Epidermal melanocyte (primary cell): ENCODE data around the gene SHF.

Experiments
- DNase-seq: peaks from one replicate; pipeline ENCODE4 v3.0.0; 2011; ENCODE audit warnings: low spot score; ENCODE audit not compliant: insufficient read length

SHF gene

DNA sequence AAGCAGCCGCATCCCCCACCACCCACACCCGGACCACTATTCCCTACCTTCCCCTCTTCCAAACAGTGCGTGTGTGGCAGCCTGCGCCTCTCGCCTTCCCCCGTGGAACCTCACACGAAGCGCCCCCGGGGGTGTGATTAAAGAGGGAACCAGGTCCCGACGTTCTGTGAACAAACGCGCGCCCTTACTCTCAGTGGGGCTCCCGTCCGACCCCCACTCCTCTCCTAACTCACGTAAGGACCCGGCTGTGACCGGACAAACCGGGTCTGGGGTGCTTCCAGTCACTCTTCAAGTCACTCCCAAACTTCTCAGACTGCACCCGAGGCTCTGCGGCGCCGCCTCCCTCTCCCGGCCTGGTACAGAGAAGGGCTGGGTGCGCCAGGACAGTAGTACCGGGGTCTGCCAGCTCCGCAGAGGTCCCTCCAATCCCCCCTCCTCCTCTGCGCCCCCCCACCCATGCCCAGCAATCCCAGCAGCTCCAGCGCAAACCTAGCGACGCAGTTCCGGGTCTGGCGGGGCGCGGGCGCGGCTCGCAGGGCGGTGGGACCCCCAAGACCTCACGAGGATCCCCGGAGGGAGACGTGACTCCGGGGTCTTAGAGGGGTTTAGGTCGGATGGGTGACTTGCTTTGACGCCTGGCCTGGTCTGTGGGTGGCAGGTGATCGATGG, 58.7 kb downstream of the SHF start:
- no peak for DNase-seq

DNA sequence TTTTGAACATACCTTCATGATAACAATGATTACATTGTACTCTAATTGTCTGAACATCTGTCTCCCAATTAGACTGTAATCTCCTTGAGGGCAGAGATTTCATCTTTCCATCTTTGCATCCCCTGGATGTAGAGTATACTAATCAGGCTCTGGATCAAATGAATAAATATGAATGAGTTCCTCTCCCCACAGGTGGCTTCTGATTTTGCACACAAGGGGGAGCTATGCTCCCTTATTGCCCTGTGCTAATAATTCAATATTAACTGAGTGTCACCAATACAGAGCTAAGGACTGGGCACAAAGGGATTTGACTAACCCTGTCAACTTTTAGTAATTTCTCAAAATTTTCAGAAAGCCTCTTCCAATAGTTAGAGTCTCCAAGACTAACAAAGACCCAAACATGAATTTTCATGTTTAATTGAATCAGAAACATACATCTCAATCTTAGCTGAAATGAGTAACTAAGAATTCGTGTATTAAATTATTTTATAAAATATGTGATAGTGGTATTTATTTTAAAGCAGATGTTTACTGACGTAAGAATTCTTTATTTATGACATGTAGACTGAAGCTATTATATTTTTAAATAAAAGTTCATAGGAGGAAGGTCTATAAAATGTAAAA, 61.1 kb downstream of the SHF start:
- DNase-seq = no peak

DNA sequence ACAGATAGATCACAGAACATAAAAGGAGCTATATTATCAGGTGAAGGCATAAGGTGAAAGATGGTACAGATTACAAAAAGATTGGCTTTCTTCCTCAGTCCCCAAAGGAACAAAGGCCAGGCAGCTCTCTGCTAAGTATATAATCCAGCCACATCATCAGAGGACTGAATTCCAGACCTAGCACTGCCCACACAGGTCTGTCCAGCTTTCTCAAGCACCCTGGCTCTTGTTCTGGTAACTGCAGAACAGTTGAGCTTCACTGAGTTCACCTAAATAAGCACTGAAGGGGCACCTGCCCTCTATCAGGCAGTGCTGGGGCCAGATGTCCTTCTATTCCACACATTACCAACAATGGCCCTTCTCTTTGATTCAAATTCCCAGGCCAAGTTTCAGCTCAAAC, 64.4 kb downstream of the SHF start:
- no peak for DNase-seq

- DNase-seq = no peak
These were observed 65.0 kb downstream of the SHF start for GRCh38 chr15:45122719-45123118.

- no peak for DNase-seq
These were observed 65.9 kb downstream of the SHF start for GRCh38 chr15:45121706-45122417.

DNA sequence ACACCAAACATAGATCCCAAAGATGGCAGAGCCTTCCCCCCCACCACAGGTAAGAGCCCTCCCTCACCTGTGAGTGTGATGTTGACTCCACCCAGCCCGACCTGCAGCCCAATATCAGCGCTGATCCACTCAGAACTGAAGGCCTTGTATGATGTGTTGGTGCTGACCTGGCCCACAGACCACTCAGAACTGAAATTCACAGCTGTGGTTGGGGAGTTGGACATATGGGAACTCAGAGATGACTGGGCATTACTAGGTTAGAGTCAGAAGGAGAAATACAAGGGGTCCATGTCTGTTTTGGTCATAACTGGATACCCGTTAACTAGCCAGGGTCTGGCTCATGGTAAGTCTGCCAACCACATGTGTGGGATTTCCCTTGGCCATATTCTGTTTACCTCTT, 66.7 kb downstream of the SHF start:
- DNase-seq = no peak

DNA sequence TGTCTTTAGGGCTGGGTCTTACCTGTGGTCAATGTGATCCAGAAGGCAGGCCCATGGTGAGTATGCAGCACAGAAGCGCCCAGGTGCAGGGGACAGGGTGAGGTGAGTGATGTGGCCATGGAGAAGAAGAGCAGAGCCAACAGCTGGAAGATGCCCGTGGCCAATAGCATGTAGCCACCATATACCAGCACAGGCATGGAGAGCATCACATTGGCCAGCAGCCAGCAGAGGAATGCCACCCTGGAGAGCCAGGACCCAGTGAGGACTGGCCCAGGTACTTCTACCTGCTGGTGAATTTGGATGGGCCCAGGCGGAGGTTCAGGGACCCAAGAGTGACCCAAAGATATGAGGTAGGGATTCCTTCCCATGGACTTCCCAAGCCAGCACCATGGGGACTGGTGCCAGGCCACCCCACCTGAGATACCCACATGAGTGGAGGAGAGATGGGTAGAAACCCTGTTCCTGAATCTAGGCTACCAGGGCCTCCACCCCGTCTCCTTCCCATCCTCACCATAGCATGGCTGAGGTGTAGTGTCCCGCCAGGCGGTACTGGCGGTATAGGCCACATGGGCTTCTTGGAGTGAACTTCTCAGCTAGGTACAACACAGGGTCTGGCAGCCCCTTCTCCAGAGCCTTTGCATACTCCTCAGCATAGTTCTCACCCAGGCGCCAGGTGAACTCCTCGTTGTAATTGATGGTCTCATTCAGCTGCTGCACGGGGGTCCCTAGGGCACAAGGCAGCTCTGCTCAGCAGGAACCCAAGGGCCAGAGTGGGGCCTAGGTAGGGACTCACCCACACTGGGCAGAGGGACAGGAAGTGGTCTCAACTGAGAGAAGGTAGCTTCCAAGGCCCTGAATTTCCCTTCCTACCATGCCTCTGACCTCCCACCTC, 67.4 kb downstream of the SHF start:
- no peak for DNase-seq

GRCh38 chr15:45118996-45119395, 68.8 kb downstream of the SHF start:
- DNase-seq = no peak

GRCh38 chr15:45118131-45118588, 69.6 kb downstream of the SHF start:
- peak; percentile 98 for DNase-seq

DNA sequence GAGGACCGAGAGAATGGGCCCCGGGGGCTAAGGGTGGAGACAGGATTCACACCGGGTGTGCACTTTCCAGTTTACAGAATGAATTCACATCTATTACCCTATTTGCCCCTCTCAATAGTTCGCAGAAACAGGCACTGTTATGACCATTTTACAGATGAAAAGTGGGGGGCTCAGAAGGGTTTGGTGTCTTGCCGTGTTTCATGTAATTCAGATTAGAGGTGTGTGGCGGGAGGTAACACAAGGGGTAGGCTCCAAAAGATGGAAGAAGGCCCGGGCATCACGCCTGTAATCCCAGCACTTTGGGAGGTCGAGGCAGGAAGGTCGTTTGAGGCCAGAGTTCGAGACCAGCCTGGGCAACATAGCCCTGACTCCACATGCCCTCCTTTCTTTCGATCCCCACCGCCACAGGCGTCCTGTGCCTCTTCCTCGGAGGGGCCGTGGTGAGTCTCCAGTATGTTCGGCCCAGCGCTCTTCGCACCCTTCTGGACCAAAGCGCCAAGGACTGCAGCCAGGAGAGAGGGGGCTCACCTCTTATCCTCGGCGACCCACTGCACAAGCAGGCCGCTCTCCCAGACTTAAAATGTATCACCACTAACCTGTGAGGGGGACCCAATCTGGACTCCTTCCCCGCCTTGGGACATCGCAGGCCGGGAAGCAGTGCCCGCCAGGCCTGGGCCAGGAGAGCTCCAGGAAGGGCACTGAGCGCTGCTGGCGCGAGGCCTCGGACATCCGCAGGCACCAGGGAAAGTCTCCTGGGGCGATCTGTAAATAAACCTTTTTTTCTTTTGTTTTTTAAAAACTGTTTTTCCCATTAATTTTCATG, 70.2 kb downstream of the SHF start:
- no peak for DNase-seq
